MM.1S (cell line): ENCODE data around the gene RAPGEF2.

Experiments
- DNase-seq: peaks from one replicate; pipeline ENCODE4 v3.0.0-alpha.2; 2015
- H2AFZ ChIP-seq: fragments of 300-600 bp; sonication (generic); 2 replicates; pipeline ENCODE4 v1.6.0; 2016; ENCODE audit warnings: antibody characterized with exemption, low read length
- H3F3A ChIP-seq: fragments of 300-600 bp; sonication (generic); 2 replicates; pipeline ENCODE4 v1.6.1; 2016; ENCODE audit warnings: mild to moderate bottlenecking, antibody characterized with exemption, low read length, moderate library complexity, mixed read lengths; ENCODE audit not compliant: insufficient read depth
- H3K27ac ChIP-seq: fragments of 300-600 bp; sonication (generic); 2 replicates; pipeline ENCODE4 v1.5.1; 2016; ENCODE audit warnings: mild to moderate bottlenecking, low read length
- H3K27me3 ChIP-seq: fragments of 300-600 bp; sonication (generic); replicated peaks from 2 replicates; pipeline ENCODE4 v1.6.0; 2016; ENCODE audit warnings: low read length; ENCODE audit not compliant: insufficient read depth
- H3K36me3 ChIP-seq: fragments of 300-600 bp; sonication (generic); replicated peaks from 2 replicates; pipeline ENCODE4 v1.6.1; 2016; ENCODE audit warnings: mild to moderate bottlenecking, low read length, mixed read lengths; ENCODE audit not compliant: insufficient read depth
- H3K4me1 ChIP-seq: fragments of 300-600 bp; sonication (generic); 2 replicates; pipeline ENCODE4 v1.6.1; 2016; ENCODE audit warnings: low read length, mixed read lengths
- H3K4me2 ChIP-seq: fragments of 300-600 bp; sonication (generic); 2 replicates; pipeline ENCODE4 v1.6.0; 2016; ENCODE audit warnings: low read depth, low read length
- H3K4me3 ChIP-seq: fragments of 300-600 bp; sonication (generic); 2 replicates; pipeline ENCODE4 v1.5.1; 2016; ENCODE audit warnings: low read length, mixed read lengths
- H3K79me2 ChIP-seq: fragments of 300-600 bp; sonication (generic); 2 replicates; pipeline ENCODE4 v1.6.1; 2016; ENCODE audit warnings: mixed run types, low read length, mixed read lengths
- H3K9ac ChIP-seq: fragments of 300-600 bp; sonication (generic); 2 replicates; pipeline ENCODE4 v1.6.1; 2016; ENCODE audit warnings: low read length, mixed read lengths
- H3K9me2 ChIP-seq: fragments of 300-600 bp; sonication (generic); replicated peaks from 2 replicates; pipeline ENCODE4 v1.6.1; 2016; ENCODE audit warnings: mild to moderate bottlenecking, low read length, mixed read lengths; ENCODE audit not compliant: insufficient read depth
- H3K9me3 ChIP-seq: fragments of 300-600 bp; sonication (generic); replicated peaks from 2 replicates; pipeline ENCODE4 v1.6.1; 2016; ENCODE audit warnings: mild to moderate bottlenecking, low read length, mixed read lengths; ENCODE audit not compliant: insufficient read depth
- H4K20me1 ChIP-seq: fragments of 300-600 bp; sonication (generic); 2 replicates; pipeline ENCODE4 v1.6.1; 2016; ENCODE audit warnings: mild to moderate bottlenecking, low read length, moderate library complexity, mixed read lengths; ENCODE audit not compliant: insufficient read depth
- EZH2 ChIP-seq: fragments of 300-600 bp; sonication (generic); optimal IDR thresholded peaks from 2 replicates; pipeline ENCODE3; 2017; ENCODE audit warnings: low read depth, mild to moderate bottlenecking, antibody characterized with exemption, low read length, mixed read lengths
- EZH2phosphoT487 ChIP-seq: fragments of 300-600 bp; sonication (generic); IDR thresholded peaks from 2 replicates; pipeline ENCODE4 v1.6.1; 2018; ENCODE audit warnings: antibody characterized with exemption, low read length
- TF ChIP-seq, protein P1 (sequence below): fragments of 300-600 bp; sonication (generic); IDR thresholded peaks from 2 replicates; pipeline ENCODE4 v1.5.1; 2016; ENCODE audit warnings: antibody characterized with exemption, low read length, mixed read lengths

RAPGEF2 gene

DNA sequence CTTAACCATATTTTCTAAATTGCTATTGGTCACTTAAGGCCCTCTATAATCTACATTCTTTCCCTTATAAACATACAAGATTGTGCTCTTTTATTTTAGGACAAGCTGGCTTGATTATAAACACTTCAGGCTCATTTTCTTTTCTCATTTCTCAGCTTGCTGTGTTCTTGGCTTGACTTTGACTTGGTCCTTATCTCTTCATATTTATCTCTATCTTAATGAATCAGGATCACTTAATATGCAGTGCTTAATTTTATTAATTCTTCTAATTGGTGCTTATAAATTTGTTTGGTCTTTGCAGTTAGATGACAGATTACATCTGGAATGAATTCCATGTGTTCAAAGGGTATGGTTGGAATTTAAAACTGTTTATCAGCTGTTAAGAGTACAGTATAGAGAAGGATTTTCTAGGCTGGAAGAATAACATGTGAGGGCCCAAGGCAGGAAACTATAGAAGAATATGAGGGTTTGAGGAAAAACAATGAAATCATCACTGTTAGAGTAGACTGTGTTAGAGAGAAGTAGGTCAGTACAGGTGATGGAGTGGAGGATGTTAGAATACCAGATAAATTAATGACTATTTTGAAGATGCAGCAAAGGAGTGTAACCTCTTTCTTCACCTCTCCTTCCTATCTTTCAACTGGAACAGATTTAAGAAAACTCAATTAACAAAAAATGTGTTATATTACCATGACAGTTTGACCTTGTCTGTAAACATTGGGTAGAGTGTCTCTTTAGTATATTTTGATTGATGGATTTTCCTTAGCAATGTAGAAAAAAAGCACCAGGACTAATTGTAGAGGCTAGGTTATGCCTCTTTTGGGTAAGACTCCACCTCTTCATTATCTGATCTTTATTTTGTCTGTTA, 169.6 kb downstream of the RAPGEF2 start:
- no peaks in the 10 kb centered on the region for H3K9me3 ChIP-seq
- H2AFZ ChIP-seq: no peak overlapping the region
- no peaks in the 10 kb centered on the region for H3K4me1 ChIP-seq
- H4K20me1 ChIP-seq: no peaks in the 10 kb centered on the region
- H3K9me2 ChIP-seq: no peaks in the 10 kb centered on the region
- no peaks in the 10 kb centered on the region for H3F3A ChIP-seq
- DNase-seq: no peak
- TF ChIP-seq, protein P1, sequence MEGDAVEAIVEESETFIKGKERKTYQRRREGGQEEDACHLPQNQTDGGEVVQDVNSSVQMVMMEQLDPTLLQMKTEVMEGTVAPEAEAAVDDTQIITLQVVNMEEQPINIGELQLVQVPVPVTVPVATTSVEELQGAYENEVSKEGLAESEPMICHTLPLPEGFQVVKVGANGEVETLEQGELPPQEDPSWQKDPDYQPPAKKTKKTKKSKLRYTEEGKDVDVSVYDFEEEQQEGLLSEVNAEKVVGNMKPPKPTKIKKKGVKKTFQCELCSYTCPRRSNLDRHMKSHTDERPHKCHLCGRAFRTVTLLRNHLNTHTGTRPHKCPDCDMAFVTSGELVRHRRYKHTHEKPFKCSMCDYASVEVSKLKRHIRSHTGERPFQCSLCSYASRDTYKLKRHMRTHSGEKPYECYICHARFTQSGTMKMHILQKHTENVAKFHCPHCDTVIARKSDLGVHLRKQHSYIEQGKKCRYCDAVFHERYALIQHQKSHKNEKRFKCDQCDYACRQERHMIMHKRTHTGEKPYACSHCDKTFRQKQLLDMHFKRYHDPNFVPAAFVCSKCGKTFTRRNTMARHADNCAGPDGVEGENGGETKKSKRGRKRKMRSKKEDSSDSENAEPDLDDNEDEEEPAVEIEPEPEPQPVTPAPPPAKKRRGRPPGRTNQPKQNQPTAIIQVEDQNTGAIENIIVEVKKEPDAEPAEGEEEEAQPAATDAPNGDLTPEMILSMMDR: no peak
- TF ChIP-seq EZH2phosphoT487: no peak
- TF ChIP-seq EZH2: no peak
- H3K4me3 ChIP-seq: no peak overlapping the region
- H3K9ac ChIP-seq: no peak overlapping the region
- no peaks in the 10 kb centered on the region for H3K36me3 ChIP-seq
- no peak overlapping the region for H3K4me2 ChIP-seq
- H3K27ac ChIP-seq: no peak overlapping the region
- no peaks in the 10 kb centered on the region for H3K79me2 ChIP-seq
- H3K27me3 ChIP-seq: no peaks in the 10 kb centered on the region

DNA sequence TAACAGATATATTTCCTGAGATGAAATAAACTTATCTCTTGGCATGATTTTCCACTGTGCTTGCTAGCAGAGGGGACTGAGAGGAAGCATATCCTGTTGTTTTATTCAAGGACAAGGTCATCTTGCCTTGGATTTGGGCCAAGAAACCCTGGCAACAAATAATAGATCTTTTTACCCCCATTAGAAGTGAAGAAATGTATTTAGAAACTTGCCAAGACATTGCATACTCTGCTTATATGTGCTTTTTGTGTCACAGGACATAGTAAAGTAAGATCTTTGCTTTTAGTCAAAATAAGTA, 170.2 kb downstream of the RAPGEF2 start:
- H3K27me3 ChIP-seq: no peaks in the 10 kb centered on the region
- DNase-seq: no peak
- no peaks in the 10 kb centered on the region for H4K20me1 ChIP-seq
- H3K9ac ChIP-seq: no peak overlapping the region
- no peaks in the 10 kb centered on the region for H3K9me2 ChIP-seq
- no peaks in the 10 kb centered on the region for H3F3A ChIP-seq
- H3K27ac ChIP-seq: no peak overlapping the region
- H3K4me1 ChIP-seq: no peaks in the 10 kb centered on the region
- no peak overlapping the region for H2AFZ ChIP-seq
- no peak overlapping the region for H3K4me3 ChIP-seq
- H3K4me2 ChIP-seq: no peak overlapping the region
- TF ChIP-seq, protein P1: no peak
- TF ChIP-seq EZH2 (no peak), EZH2phosphoT487 (no peak)
- H3K9me3 ChIP-seq: no peaks in the 10 kb centered on the region
- H3K36me3 ChIP-seq: no peaks in the 10 kb centered on the region
- no peaks in the 10 kb centered on the region for H3K79me2 ChIP-seq

DNA sequence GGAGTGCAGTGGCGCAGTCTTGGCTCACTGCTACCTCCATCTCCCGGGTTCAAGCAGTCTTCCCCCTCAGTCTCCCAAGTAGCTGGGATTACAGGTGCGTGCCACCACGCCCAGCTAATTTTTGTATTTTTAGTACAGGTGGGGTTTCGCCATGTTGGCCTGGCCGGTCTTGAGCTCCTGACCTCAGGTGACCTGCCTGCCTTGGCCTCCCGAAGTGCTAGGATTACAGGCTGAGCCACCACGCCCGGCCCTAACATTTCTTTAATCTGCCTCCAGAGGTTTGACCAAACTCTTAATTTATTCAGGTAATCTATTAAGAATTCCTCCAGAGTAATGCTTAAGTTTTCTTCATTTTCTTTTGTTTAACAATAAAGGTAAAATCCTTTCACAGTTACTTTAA, 171.0 kb downstream of the RAPGEF2 start:
- Histone ChIP-seq H3K27ac (no peak overlapping the region), H3K36me3 (no peaks in the 10 kb centered on the region), H3K9me2 (no peaks in the 10 kb centered on the region), H3F3A (no peaks in the 10 kb centered on the region), H3K4me3 (no peak overlapping the region), H3K9ac (no peak overlapping the region), H3K27me3 (no peaks in the 10 kb centered on the region), H2AFZ (no peak overlapping the region), H4K20me1 (no peaks in the 10 kb centered on the region), H3K4me2 (no peak overlapping the region), H3K9me3 (no peaks in the 10 kb centered on the region), H3K4me1 (no peaks in the 10 kb centered on the region), H3K79me2 (no peaks in the 10 kb centered on the region)
- DNase-seq: no peak
- no peak for TF ChIP-seq EZH2

DNA sequence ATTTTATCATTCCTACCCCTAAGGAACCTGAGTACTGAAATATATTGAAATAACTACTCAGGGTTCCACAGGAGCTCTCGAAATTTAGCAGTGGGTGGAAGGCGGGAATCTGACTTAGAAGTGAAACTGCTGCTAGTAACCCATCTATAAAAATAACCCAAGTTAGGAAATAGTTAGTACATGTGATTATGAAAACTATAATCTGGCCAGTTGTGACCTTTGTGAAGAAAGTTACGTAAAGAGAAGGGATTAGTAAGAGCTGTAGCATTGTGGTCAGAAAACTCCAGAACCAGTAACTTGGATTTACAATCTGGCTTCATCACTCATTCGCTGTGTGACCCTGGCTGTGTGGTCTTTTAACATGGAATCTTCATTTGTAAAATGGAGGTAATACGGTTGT, 175.5 kb downstream of the RAPGEF2 start:
- no peaks in the 10 kb centered on the region for H3K27me3 ChIP-seq
- H3F3A ChIP-seq: no peaks in the 10 kb centered on the region
- no peak for TF ChIP-seq EZH2
- TF ChIP-seq, protein P1: no peak
- TF ChIP-seq EZH2phosphoT487: no peak
- H3K4me1 ChIP-seq: no peaks in the 10 kb centered on the region
- no peaks in the 10 kb centered on the region for H4K20me1 ChIP-seq
- no peak for DNase-seq
- H2AFZ ChIP-seq: no peak overlapping the region
- H3K4me3 ChIP-seq: no peak overlapping the region
- no peak overlapping the region for H3K9ac ChIP-seq
- no peaks in the 10 kb centered on the region for H3K9me2 ChIP-seq
- H3K9me3 ChIP-seq: no peaks in the 10 kb centered on the region
- H3K4me2 ChIP-seq: no peak overlapping the region
- no peaks in the 10 kb centered on the region for H3K79me2 ChIP-seq
- H3K36me3 ChIP-seq: no peaks in the 10 kb centered on the region
- H3K27ac ChIP-seq: no peak overlapping the region
